Panc1 (cell line): Measurements from ENCODE around the gene SIL1. TPM values are rescaled to one million over a fixed set of nuclear protein-coding genes. Genes with fewer than 3 reads are reported as not detected.

Source experiments
- ATAC-seq: fragments of 200-7000 bp; cut with Tn5 transposase; 2 replicates; pipeline ENCODE4 v1.9.1; 2020; ENCODE audit warnings: mild to moderate bottlenecking, moderate library complexity
- BruUV-seq: library from RNA; stranded (reverse); fragments of 400-500 nt; replicated peaks from 2 replicates; lab custom pipeline; 2021; lab: Mats Ljungman, UMichigan
- CTCF ChIA-PET: fragments of 300-600 bp; sonication (Branson Sonifier 250); formaldehyde crosslinking; loops from one replicate; lab custom pipeline; 2022; ENCODE audit warnings: antibody characterized with exemption; lab: Charles Lee
- POLR2A ChIA-PET: fragments of 300-600 bp; sonication (Branson Sonifier 250); formaldehyde crosslinking; loops from one replicate; lab custom pipeline; 2022; ENCODE audit warnings: antibody characterized with exemption; lab: Charles Lee
- DNase-seq: peaks from one replicate; pipeline ENCODE4 v3.0.0-alpha.2; 2010; ENCODE audit warnings: low read depth, low spot score
- H3K27ac ChIP-seq: 2 replicates; pipeline ENCODE4 v1.5.1; 2011; ENCODE audit warnings: mild to moderate bottlenecking, low read length, inconsistent platforms
- H3K27me3 ChIP-seq: fragments of 200-500 bp; sonication (Bioruptor generic); 2 replicates; pipeline ENCODE4 v1.6.0; 2014; ENCODE audit warnings: low read length, inconsistent platforms; ENCODE audit not compliant: control insufficient read depth, insufficient read depth
- H3K36me3 ChIP-seq: fragments of 200-500 bp; sonication (Bioruptor generic); 2 replicates; pipeline ENCODE4 v1.5.1; 2014; ENCODE audit warnings: inconsistent platforms, mild to moderate bottlenecking, low read length, moderate library complexity; ENCODE audit not compliant: control insufficient read depth, insufficient read depth
- H3K4me1 ChIP-seq: 2 replicates; pipeline ENCODE4 v1.5.1; 2011; ENCODE audit warnings: inconsistent platforms, mild to moderate bottlenecking, low read length, moderate library complexity; ENCODE audit not compliant: control insufficient read depth, insufficient read depth
- H3K4me3 ChIP-seq, 2 experiments: 2 replicates each; pipeline ENCODE4 v1.5.1; 2011 to 2012; ENCODE audit warnings: low read depth in 2 of 2, low read length in 2 of 2, mild to moderate bottlenecking in 2 of 2, inconsistent platforms in 1 of 2, moderate library complexity in 1 of 2
- H3K9me3 ChIP-seq: fragments of 200-500 bp; sonication (Bioruptor generic); 2 replicates; pipeline ENCODE4 v1.5.1; 2014; ENCODE audit warnings: low read depth, mild to moderate bottlenecking, inconsistent platforms, low read length, moderate library complexity; ENCODE audit not compliant: control insufficient read depth, insufficient read depth
- POLR2AphosphoS5 ChIP-seq: IDR thresholded peaks from 2 replicates; pipeline ENCODE4 v1.6.1; 2012; ENCODE audit warnings: mild to moderate bottlenecking, low read depth, low read length, moderate library complexity
- SIN3A ChIP-seq: IDR thresholded peaks from 2 replicates; pipeline ENCODE4 v1.6.1; 2012; ENCODE audit warnings: low read depth, mild to moderate bottlenecking, low read length, moderate library complexity, borderline replicate concordance; ENCODE audit not compliant: insufficient read depth
- TCF7L2 ChIP-seq: IDR thresholded peaks from 2 replicates; pipeline ENCODE4 v1.6.1; 2011; ENCODE audit warnings: mild to moderate bottlenecking, low read depth, low read length, inconsistent platforms
- in situ Hi-C: cut with HindIII; loops from 2 replicates; pipeline ENCODE4 v1.10.0; 2016; ENCODE audit warnings: low sequenced_read_pairs, low pct_unique_long_range_greater_than_20kb
- intact Hi-C: fragments of 100-400 bp; cut with micrococcal nuclease; formaldehyde crosslinking; loops from one replicate; pipeline ENCODE4 v1.10.0; 2022; ENCODE audit not compliant: unreplicated experiment
- total RNA-seq: library from RNA; stranded (reverse); gene quantifications from one replicate; pipeline ENCODE4 v1.2.1, GENCODE V29; 2021; ENCODE audit not compliant: unreplicated experiment
- TF ChIP-seq, protein P1 (sequence below): fragments of 450-650 bp; IDR thresholded peaks from 2 replicates; pipeline ENCODE4 v1.5.1; 2017; ENCODE audit warnings: mild to moderate bottlenecking
- TF ChIP-seq, protein P2 (sequence below), 2 experiments: IDR thresholded peaks; 2 replicates each; pipeline ENCODE4 v1.6.1; 2011 to 2012; ENCODE audit warnings: low read depth in 2 of 2, control low read depth in 1 of 2, low read length in 1 of 2, mild to moderate bottlenecking in 1 of 2, moderate library complexity in 1 of 2; ENCODE audit not compliant: insufficient read depth in 1 of 2

SIL1 gene
- total RNA-seq, 1 experiment from 2014 or later: 35.4 TPM

- POLR2A ChIA-PET: no interaction called here
- in situ Hi-C loops: no loop called here
Measured at GRCh38 chr5:138972836-138973235, 225.3 kb downstream of the SIL1 start.

DNA sequence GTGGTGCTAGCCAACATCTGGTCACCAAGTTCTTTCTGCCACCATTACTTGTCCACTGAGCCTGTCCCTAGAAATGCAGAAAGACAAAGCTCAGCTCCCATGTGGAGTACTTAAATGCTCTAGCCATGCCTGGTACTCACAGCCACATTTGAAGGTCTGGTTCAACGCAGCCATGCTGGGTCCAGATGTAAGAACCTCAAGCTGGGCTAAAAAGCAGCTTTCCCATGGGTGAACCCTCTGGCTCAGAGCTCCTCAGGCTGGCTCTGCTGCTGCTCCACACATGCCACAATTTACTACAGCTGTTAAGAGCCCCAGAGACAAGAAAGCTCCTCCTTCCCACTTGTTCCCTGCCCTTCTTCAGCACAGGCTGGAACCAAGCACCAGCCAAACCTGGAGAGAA lies 225.9 kb downstream of the SIL1 start:
- in situ Hi-C loops: no loop called here

More at GRCh38 chr5:138972836-138973235, 225.3 kb downstream of the SIL1 start:
- Histone ChIP-seq H3K9me3 (no peaks in the 10 kb centered on the region), H3K27ac (no peak overlapping the region), H3K4me3 (no peak overlapping the region), H3K27me3 (no peaks in the 10 kb centered on the region), H3K36me3 (no peaks in the 10 kb centered on the region), H3K4me1 (no peaks in the 10 kb centered on the region)
- TF ChIP-seq SIN3A (no peak), TCF7L2 (no peak), POLR2AphosphoS5 (no peak)
- TF ChIP-seq, protein P1, sequence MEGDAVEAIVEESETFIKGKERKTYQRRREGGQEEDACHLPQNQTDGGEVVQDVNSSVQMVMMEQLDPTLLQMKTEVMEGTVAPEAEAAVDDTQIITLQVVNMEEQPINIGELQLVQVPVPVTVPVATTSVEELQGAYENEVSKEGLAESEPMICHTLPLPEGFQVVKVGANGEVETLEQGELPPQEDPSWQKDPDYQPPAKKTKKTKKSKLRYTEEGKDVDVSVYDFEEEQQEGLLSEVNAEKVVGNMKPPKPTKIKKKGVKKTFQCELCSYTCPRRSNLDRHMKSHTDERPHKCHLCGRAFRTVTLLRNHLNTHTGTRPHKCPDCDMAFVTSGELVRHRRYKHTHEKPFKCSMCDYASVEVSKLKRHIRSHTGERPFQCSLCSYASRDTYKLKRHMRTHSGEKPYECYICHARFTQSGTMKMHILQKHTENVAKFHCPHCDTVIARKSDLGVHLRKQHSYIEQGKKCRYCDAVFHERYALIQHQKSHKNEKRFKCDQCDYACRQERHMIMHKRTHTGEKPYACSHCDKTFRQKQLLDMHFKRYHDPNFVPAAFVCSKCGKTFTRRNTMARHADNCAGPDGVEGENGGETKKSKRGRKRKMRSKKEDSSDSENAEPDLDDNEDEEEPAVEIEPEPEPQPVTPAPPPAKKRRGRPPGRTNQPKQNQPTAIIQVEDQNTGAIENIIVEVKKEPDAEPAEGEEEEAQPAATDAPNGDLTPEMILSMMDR: no peak
- TF ChIP-seq, protein P2, sequence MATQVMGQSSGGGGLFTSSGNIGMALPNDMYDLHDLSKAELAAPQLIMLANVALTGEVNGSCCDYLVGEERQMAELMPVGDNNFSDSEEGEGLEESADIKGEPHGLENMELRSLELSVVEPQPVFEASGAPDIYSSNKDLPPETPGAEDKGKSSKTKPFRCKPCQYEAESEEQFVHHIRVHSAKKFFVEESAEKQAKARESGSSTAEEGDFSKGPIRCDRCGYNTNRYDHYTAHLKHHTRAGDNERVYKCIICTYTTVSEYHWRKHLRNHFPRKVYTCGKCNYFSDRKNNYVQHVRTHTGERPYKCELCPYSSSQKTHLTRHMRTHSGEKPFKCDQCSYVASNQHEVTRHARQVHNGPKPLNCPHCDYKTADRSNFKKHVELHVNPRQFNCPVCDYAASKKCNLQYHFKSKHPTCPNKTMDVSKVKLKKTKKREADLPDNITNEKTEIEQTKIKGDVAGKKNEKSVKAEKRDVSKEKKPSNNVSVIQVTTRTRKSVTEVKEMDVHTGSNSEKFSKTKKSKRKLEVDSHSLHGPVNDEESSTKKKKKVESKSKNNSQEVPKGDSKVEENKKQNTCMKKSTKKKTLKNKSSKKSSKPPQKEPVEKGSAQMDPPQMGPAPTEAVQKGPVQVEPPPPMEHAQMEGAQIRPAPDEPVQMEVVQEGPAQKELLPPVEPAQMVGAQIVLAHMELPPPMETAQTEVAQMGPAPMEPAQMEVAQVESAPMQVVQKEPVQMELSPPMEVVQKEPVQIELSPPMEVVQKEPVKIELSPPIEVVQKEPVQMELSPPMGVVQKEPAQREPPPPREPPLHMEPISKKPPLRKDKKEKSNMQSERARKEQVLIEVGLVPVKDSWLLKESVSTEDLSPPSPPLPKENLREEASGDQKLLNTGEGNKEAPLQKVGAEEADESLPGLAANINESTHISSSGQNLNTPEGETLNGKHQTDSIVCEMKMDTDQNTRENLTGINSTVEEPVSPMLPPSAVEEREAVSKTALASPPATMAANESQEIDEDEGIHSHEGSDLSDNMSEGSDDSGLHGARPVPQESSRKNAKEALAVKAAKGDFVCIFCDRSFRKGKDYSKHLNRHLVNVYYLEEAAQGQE (IDR thresholded peaks at IDR 0.05; ENCODE audit: insufficient read depth in 1 of 2, low read depth in 2 of 2, low read length in 1 of 2): no peak
- intact Hi-C loops: no loop called here
- DNase-seq (no peak), ATAC-seq (no peak)
- no TSS peak for BruUV-seq
- CTCF ChIA-PET: no interaction called here

More for the DNA sequence above, 225.9 kb downstream of the SIL1 start:
- TF ChIP-seq, protein P2 (IDR thresholded peaks at IDR 0.05; ENCODE audit: insufficient read depth in 1 of 2, low read depth in 2 of 2, low read length in 1 of 2): no peak
- TF ChIP-seq POLR2AphosphoS5 (no peak), TCF7L2 (no peak)
- TF ChIP-seq, protein P1: no peak
- CTCF ChIA-PET: no interaction called here
- Histone ChIP-seq H3K36me3 (no peaks in the 10 kb centered on the region), H3K4me1 (no peaks in the 10 kb centered on the region), H3K4me3 (no peak overlapping the region), H3K27ac (no peak overlapping the region), H3K27me3 (no peaks in the 10 kb centered on the region), H3K9me3 (no peaks in the 10 kb centered on the region)
- POLR2A ChIA-PET: no interaction called here
- ATAC-seq (no peak), DNase-seq (no peak)
- intact Hi-C loops: no loop called here
- BruUV-seq: no TSS peak
